Measurements from ENCODE around the gene TLR8.
"Not testable (repeated sequence)": the region's sequence is repeated elsewhere in the genome, so short reads cannot be mapped to it uniquely, and the experiment has no call there.

TLR8 gene

DNA sequence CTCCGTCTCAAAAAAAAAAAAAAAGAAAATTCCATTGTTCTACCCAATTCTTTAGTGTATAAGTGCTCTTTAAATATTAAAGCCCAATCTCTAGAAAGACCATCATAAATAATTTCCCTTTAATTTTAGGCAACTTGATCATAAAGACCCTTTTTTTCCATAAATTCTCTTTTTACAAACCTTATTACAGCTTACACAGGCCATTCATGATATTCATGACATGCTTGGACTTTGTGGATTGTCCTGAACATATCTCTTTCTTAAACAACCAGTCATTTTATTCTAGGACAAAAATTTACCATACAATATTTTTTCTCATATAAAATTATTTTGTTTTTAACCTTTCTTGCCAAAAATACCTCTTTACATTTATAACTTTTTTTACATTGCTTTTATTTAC lies 30.5 kb downstream of the TLR8 start:
- Histone ChIP-seq H3K27me3 (replicated peaks; ENCODE audit: control insufficient read depth, insufficient read depth, low read length) (no peaks in the 10 kb centered on the region), H3K36me3 (ENCODE audit: control insufficient read depth, insufficient read depth, low read length) (no peaks in the 10 kb centered on the region), H3K4me3 (replicated peaks; ENCODE audit: low read depth, low read length) (no peak overlapping the region)
- TF ChIP-seq, protein P1, sequence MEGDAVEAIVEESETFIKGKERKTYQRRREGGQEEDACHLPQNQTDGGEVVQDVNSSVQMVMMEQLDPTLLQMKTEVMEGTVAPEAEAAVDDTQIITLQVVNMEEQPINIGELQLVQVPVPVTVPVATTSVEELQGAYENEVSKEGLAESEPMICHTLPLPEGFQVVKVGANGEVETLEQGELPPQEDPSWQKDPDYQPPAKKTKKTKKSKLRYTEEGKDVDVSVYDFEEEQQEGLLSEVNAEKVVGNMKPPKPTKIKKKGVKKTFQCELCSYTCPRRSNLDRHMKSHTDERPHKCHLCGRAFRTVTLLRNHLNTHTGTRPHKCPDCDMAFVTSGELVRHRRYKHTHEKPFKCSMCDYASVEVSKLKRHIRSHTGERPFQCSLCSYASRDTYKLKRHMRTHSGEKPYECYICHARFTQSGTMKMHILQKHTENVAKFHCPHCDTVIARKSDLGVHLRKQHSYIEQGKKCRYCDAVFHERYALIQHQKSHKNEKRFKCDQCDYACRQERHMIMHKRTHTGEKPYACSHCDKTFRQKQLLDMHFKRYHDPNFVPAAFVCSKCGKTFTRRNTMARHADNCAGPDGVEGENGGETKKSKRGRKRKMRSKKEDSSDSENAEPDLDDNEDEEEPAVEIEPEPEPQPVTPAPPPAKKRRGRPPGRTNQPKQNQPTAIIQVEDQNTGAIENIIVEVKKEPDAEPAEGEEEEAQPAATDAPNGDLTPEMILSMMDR (IDR thresholded peaks at IDR 0.05; ENCODE audit: insufficient read depth, low read length, poor library complexity, severe bottlenecking): no peak
- no peak for DNase-seq (ENCODE audit: extremely low read depth, insufficient read length)

DNA sequence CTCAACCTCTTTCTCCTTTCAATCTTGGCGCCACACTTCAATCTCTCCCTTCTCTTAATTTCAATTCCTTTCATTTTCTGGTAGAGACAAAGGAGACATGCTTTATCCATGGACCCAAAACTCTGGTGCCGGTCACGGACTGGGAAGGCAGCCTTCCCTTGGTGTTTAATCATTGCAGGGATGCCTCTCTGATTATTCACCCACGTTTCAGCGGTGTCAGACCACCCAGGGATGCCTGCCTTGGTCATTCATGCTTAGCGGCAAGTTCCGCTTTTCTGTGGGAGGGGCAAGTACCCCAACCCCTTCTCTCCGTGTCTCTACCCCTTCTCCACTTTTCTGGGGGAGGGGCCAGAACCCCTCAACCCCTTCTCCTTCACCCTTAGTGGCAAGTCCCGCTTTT lies 34.1 kb downstream of the TLR8 start:
- not testable (repeated sequence) for H3K4me3 ChIP-seq (replicated peaks; ENCODE audit: low read depth, low read length); DNase-seq (ENCODE audit: extremely low read depth, insufficient read length); H3K27me3 ChIP-seq (replicated peaks; ENCODE audit: control insufficient read depth, insufficient read depth, low read length)

DNA sequence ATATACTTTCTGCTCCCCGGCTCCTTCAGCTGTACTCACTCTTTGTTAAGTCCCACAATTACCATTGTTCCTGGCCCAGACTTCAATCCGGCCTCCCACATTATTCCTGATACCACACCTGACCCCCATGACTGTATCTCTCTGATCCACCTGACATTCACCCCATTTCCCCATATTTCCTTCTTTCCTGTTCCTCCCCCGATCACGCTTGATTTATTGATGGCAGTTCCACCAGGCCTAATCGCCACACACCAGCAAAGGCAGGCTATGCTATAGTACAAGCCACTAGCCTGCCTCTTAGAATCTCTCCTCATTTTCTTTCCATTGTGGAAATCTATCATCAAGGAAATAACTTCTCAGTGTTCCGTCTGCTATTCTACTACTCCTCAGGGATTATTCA lies 37.2 kb downstream of the TLR8 start:
- not testable (repeated sequence) for H3K4me3 ChIP-seq (replicated peaks; ENCODE audit: low read depth, low read length); H3K27me3 ChIP-seq (replicated peaks; ENCODE audit: control insufficient read depth, insufficient read depth, low read length); DNase-seq (ENCODE audit: extremely low read depth, insufficient read length); H3K36me3 ChIP-seq (ENCODE audit: control insufficient read depth, insufficient read depth, low read length)

More for the DNA sequence above, 34.1 kb downstream of the TLR8 start:
- not testable (repeated sequence) for H3K36me3 ChIP-seq (ENCODE audit: control insufficient read depth, insufficient read depth, low read length)

DNA sequence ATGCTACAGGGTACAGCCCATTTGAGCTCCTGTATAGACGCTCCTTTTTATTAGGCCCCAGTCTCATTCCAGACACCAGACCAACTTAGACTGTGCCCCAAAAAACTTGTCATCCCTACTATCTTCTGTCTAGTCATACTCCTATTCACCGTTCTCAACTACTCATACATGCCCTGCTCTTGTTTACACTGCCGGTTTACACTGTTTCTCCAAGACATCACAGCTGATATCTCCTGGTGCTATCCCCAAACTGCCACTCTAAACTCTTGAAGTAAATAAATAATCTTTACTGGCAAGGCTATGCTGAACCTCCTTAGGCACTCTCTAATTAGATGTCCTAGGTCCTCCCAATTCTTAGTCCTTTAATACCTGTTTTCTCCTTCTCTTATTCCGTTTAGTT lies 38.0 kb downstream of the TLR8 start:
- H3K36me3 ChIP-seq (ENCODE audit: control insufficient read depth, insufficient read depth, low read length); H3K4me3 ChIP-seq (replicated peaks; ENCODE audit: low read depth, low read length); DNase-seq (ENCODE audit: extremely low read depth, insufficient read length); H3K27me3 ChIP-seq (replicated peaks; ENCODE audit: control insufficient read depth, insufficient read depth, low read length): not testable (repeated sequence)

DNA sequence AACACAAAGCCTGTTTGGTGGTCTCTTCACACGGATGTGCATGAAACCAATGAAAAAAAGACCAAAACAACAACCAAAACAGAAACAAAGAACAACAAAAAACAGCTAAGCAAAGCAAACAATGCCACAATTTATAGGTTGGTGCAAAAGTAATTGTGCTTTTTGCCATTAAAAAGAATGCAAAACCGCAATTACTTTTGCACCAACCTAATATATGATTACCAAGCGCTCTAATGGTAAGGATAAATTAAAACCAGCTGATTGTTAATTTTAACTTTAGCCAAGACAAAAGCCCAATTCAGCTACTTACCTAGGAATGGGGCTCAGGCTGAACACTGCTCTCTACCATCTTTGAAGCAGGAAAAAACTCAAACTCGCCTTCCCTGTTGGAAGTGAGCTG lies 39.1 kb downstream of the TLR8 start:
- Histone ChIP-seq H3K27me3 (replicated peaks; ENCODE audit: control insufficient read depth, insufficient read depth, low read length) (no peaks in the 10 kb centered on the region), H3K4me3 (replicated peaks; ENCODE audit: low read depth, low read length) (no peak overlapping the region), H3K36me3 (ENCODE audit: control insufficient read depth, insufficient read depth, low read length) (no peaks in the 10 kb centered on the region)
- TF ChIP-seq, protein P1 (IDR thresholded peaks at IDR 0.05; ENCODE audit: insufficient read depth, low read length, poor library complexity, severe bottlenecking): no peak
- no peak for DNase-seq (ENCODE audit: extremely low read depth, insufficient read length)

DNA sequence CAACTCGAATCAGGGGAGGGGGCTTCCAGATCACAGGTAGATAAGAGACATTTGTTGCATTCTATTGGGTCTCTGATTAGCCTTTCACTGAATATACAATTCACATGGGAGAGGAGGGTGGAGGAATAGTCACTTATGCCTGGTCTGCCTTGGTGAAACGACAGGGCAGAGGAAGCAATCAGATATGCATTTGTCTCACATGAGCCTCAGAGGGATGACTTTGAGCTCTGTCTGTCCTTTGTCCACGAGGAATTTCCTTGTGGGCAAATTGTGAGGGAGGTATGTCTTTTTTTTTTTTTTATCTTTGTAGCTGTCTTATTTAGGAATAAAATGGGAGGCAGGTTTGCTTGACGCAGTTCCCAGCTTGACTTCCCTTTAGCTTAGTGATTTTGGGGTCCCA lies 40.0 kb downstream of the TLR8 start:
- TF ChIP-seq, protein P1 (IDR thresholded peaks at IDR 0.05; ENCODE audit: insufficient read depth, low read length, poor library complexity, severe bottlenecking): no peak
- Histone ChIP-seq H3K27me3 (replicated peaks; ENCODE audit: control insufficient read depth, insufficient read depth, low read length) (no peaks in the 10 kb centered on the region), H3K36me3 (ENCODE audit: control insufficient read depth, insufficient read depth, low read length) (no peaks in the 10 kb centered on the region), H3K4me3 (replicated peaks; ENCODE audit: low read depth, low read length) (no peak overlapping the region)
- no peak for DNase-seq (ENCODE audit: extremely low read depth, insufficient read length)

DNA sequence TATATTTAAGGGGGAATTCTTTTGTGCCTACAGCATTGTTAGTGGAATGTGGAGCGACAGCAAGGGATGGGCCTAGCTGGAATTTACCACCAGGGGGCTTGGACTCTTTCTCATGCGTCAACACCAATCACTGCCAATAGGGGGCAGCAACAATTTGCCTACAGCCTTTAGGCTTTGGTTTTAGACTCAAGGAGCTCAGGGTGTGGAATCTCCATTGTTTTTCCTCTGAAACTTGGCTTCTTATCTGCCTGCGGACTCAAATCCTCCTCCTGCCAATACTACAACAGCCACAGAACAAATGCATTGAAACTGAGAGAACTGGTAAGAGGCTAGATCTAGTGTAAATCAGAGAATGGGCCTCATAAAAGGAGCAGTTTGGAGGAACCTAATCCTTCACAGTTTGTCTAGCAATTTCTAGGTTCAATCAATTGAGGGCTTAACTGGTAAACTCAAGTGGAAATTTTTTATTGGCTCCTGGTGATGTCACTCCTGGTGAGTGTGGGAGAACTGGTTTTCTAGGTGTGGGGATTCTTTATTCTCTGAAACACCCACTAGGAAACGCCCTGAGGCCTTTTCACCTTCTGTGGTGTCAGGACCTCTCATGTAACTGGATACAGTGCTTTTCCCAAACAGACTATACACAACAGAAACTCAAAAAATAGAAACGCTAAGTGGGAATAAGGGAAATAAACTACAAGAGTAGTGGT lies 40.6 kb downstream of the TLR8 start:
- H3K4me3 ChIP-seq (replicated peaks; ENCODE audit: low read depth, low read length): no peak overlapping the region
- H3K36me3 ChIP-seq (ENCODE audit: control insufficient read depth, insufficient read depth, low read length): no peaks in the 10 kb centered on the region
- TF ChIP-seq, protein P1 (IDR thresholded peaks at IDR 0.05; ENCODE audit: insufficient read depth, low read length, poor library complexity, severe bottlenecking): peak; percentile 99
- H3K27me3 ChIP-seq (replicated peaks; ENCODE audit: control insufficient read depth, insufficient read depth, low read length): no peaks in the 10 kb centered on the region
- DNase-seq (ENCODE audit: extremely low read depth, insufficient read length): no peak
